GM08714 (cell line): ENCODE results near the gene SPANXB1.
"Not testable (repeated sequence)": the region's sequence is repeated elsewhere in the genome, so short reads cannot be mapped to it uniquely, and the experiment has no call there.

ENCODE experiments used
- H3K4me3 ChIP-seq: fragments of 200-500 bp; sonication (Bioruptor generic); 2 replicates; pipeline ENCODE4 v1.5.1; 2014; ENCODE audit warnings: mild to moderate bottlenecking, low read length, inconsistent platforms
- ZNF274 ChIP-seq: IDR thresholded peaks from 2 replicates; pipeline ENCODE4 v1.6.1; 2012; ENCODE audit warnings: mild to moderate bottlenecking, low read depth, low read length

SPANXB1 gene, protein sequence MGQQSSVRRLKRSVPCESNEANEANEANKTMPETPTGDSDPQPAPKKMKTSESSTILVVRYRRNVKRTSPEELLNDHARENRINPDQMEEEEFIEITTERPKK

GRCh38 chrX:141002568-141002967 lies at the start of gene SPANXB1:
SPANXB1 (plus strand) TSS chrX:141002594; CDS start chrX:141002694, 100 bp downstream.
- H3K4me3 ChIP-seq = not testable (repeated sequence)

- no peak overlapping the region for H3K4me3 ChIP-seq
- TF ChIP-seq ZNF274 = no peak
Measured at GRCh38 chrX:140967036-140967435, 35.4 kb upstream of the SPANXB1 start.

- no peak overlapping the region for H3K4me3 ChIP-seq
- TF ChIP-seq ZNF274 = no peak
Measured at GRCh38 chrX:140971099-140971795, 31.1 kb upstream of the SPANXB1 start.

- TF ChIP-seq ZNF274 = no peak
- H3K4me3 ChIP-seq = no peak overlapping the region
Measured at GRCh38 chrX:140975472-140975871, 26.9 kb upstream of the SPANXB1 start.

DNA sequence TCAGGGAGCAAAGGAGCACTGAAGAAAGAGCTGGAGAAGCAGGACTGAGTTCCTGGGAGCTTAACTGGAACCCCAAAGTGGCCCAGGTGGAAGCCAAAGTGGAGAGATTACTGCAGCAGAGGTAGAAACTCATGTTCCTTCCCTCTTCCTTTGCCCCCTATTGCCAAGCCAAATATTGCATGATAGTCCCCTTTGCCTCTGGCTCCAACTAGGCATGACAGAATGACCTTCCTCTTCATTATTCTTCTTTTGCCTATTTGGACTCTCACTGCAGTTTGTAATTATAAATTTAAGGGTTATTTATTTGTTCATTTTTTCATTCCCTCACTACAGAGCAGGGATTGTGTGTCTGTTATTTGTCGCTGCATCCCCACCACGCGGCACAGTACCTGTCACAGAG lies 22.1 kb upstream of the SPANXB1 start:
- H3K4me3 ChIP-seq = no peak overlapping the region
- TF ChIP-seq ZNF274 = no peak

GRCh38 chrX:140983730-140984129 lies 18.7 kb upstream of the SPANXB1 start:
- TF ChIP-seq ZNF274 = no peak
- H3K4me3 ChIP-seq = no peak overlapping the region

DNA sequence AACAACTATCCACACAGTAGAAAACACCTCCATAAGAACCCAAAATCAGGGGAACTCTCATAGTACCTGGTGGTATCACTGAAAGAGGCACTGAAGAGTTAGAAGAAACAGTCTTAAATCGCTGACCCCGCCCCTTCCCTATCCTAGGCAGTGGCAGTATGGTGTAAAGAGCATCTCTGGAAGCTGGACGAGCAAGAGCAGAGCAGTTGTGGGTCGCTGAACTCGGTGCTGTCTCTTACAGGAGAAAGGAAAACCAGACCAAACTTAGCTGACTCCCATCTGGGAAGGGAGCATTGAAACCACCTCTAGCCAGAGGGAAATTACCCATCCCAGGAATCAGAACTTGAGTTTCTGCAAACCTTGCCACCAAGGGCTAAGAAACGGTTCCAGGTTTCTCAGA lies 2.8 kb downstream of the SPANXB1 start:
- not testable (repeated sequence) for H3K4me3 ChIP-seq

DNA sequence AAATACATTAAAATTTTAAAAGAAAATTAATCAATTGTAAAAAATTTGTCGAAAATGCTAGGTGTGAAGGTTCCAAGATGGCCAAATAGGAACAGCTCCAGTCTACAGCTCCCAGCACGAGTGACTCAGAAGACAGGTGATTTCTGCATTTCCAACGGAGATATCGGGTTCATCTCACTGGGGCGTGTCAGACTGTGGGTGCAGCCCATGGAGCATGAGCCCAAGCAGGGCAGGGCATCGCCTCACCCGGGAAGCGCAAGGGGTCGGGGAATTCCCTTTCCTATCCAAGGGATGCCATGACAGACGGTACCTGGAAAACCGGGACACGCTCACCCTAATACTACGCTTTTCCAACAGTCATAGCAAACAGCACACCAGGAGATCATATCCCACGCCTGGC lies 41.9 kb downstream of the SPANXB1 start:
- H3K4me3 ChIP-seq = not testable (repeated sequence)

DNA sequence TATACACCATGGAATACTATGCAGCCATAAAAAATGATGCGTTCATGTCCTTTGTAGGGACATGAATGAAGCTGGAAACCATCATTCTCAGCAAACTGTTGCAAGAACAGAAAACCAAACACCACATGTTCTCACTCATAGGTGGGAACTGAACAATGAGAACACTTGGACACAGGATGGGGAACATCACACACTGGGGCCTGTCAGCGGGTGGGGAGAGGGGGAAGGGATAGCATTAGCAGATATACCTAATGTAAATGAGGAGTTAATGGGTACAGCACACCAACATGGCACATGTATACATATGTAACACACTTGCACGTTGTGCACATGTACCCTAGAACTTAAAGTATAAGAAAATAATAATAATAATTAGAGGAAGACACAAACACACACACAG lies 47.5 kb downstream of the SPANXB1 start:
- not testable (repeated sequence) for H3K4me3 ChIP-seq

GRCh38 chrX:141052098-141052497 lies 49.7 kb downstream of the SPANXB1 start:
- H3K4me3 ChIP-seq = not testable (repeated sequence)
